Fibroblast of lung (primary cell): ENCODE results near the gene TUBA4A.

Experiments used
- EZH2 ChIP-seq: IDR thresholded peaks from 2 replicates; pipeline ENCODE4 v1.5.1; 2012; ENCODE audit warnings: low read length, control low read depth, mild to moderate bottlenecking; ENCODE audit errors: missing control alignments
- TF ChIP-seq, protein P1 (sequence below), 2 donors: IDR thresholded peaks in 1 of 2; conservative IDR thresholded peaks in 1 of 2; 1 replicate in 1 of 2; 2 replicates in 1 of 2; pipeline ENCODE4 v1.5.1; 2011 to 2012; ENCODE audit warnings: low read length in 2 of 2, control low read depth in 1 of 2, inconsistent platforms in 1 of 2, low read depth in 1 of 2, mild to moderate bottlenecking in 1 of 2

DNA sequence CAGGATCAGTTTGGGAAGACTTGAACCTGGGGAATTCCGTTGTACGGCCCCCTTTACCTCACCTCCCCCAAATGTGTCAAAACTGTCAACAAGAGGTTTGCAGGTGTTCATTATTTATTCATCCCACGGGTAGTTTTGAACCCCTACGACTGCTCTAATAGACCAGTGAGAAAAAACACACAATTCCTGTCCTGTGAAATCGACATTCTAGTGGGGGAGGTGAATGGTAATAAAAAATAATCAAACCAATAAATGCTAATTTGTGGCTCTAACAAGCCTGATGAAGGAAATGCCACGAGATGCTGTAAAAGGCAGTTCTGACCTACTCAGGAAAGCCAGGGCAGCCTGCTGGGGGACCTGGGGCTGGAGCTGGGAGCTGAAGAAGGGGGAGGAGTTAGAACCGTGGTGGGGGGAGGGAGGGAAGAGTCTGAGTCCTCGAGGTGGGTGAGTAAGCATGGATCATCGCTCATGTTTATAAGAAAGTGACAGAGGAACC, 25.0 kb upstream of the TUBA4A start:
- TF ChIP-seq, protein P1, sequence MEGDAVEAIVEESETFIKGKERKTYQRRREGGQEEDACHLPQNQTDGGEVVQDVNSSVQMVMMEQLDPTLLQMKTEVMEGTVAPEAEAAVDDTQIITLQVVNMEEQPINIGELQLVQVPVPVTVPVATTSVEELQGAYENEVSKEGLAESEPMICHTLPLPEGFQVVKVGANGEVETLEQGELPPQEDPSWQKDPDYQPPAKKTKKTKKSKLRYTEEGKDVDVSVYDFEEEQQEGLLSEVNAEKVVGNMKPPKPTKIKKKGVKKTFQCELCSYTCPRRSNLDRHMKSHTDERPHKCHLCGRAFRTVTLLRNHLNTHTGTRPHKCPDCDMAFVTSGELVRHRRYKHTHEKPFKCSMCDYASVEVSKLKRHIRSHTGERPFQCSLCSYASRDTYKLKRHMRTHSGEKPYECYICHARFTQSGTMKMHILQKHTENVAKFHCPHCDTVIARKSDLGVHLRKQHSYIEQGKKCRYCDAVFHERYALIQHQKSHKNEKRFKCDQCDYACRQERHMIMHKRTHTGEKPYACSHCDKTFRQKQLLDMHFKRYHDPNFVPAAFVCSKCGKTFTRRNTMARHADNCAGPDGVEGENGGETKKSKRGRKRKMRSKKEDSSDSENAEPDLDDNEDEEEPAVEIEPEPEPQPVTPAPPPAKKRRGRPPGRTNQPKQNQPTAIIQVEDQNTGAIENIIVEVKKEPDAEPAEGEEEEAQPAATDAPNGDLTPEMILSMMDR (conservative IDR thresholded peaks at IDR 0.05 in 1 of 2, IDR thresholded peaks at IDR 0.05 in 1 of 2; ENCODE audit: low read depth in 1 of 2, low read length in 2 of 2) = no peak
- no peak for TF ChIP-seq EZH2
